Loucy (cell line): Measurements from ENCODE around the gene TCP1.

Experiments
- EZH2phosphoT487 ChIP-seq: fragments of 200-600 bp; IDR thresholded peaks from 2 replicates; pipeline ENCODE4 v1.6.1; 2018; ENCODE audit warnings: antibody characterized with exemption, mild to moderate bottlenecking, moderate library complexity, borderline replicate concordance
- TF ChIP-seq, protein P1 (sequence below): fragments of 200-600 bp; sonication (generic); conservative IDR thresholded peaks from 2 replicates; pipeline ENCODE4 v1.5.1; 2014; ENCODE audit warnings: mild to moderate bottlenecking, antibody characterized with exemption, low read length

DNA sequence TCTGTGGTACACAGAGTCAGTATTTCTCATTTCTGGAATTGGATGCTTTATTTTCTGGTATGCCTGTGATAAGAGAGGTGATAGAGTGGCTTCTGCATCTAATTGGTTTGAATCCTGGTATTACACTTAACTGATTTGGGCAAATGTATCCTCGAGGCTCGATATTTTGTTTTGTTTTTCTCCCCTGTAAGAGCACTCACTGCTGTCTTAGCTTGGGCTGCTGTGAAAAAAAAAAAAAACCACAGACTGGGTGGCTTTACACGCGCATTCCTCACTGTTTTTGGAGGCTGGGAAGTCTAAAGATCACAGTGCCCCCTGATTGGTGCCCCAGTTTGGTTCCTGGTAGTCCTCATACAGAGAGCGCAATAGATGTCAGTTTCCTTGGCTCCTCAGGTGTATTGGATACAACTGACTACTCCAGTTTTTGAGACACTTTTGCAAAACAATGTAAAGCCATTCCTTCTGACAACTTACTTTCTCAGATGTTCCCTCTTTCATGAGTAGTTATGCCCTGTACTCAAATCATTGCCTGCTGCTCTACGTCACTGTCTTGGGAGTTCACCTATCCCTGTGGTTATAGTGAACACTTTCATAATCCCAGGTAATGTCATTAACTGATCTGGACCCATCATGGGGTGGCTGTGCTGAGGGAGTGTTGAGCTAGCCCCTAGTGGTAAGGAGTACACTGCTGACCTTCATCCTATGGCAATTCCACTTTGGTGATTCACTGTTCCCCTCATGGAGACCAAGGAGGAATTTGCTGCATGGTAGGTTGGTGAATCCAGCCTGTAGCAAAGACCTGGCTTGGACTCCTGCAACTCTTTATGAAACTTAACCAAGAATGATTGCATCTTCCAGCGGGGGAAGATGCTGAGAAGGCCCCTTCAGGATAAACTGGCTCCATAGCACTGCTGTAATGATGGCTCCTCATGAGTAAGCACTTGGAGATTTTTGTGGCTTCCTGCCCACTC is 31.1 kb downstream of the TCP1 start:
- TF ChIP-seq, protein P1, sequence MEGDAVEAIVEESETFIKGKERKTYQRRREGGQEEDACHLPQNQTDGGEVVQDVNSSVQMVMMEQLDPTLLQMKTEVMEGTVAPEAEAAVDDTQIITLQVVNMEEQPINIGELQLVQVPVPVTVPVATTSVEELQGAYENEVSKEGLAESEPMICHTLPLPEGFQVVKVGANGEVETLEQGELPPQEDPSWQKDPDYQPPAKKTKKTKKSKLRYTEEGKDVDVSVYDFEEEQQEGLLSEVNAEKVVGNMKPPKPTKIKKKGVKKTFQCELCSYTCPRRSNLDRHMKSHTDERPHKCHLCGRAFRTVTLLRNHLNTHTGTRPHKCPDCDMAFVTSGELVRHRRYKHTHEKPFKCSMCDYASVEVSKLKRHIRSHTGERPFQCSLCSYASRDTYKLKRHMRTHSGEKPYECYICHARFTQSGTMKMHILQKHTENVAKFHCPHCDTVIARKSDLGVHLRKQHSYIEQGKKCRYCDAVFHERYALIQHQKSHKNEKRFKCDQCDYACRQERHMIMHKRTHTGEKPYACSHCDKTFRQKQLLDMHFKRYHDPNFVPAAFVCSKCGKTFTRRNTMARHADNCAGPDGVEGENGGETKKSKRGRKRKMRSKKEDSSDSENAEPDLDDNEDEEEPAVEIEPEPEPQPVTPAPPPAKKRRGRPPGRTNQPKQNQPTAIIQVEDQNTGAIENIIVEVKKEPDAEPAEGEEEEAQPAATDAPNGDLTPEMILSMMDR, result peak; percentile 30
- no peak for TF ChIP-seq EZH2phosphoT487
